ENCODE measurements around the gene VSX2. TPM values are rescaled to one million over a fixed set of nuclear protein-coding genes. Genes with fewer than 3 reads are reported as not detected.

The VSX2 gene
- total and polyA plus RNA-seq, 2 donors (not counting 1 experiment from before 2014, with no cell fraction given): not detected

DNA sequence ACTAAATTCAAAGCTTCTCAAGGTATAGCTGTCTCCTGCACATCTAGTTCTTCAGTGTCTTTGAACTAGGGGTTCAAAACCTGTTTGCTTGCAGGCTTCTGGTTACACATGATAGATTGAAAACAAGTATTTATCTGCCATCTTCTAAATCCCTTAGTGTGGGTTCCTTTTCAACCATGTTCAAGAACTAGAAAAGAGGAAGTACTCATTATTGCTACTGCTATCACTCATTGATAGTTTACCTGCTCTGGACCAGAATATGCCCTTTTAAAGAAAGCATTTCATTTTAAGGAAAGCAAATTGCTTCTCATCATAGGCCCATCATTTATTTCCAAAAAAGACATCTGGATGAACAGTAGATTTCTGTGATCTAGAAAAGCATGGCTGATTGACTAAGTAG is 37.1 kb upstream of the VSX2 start:
- no peak for TF ChIP-seq EZH2 (IDR thresholded peaks at IDR 0.05; ENCODE audit: low read length, missing control alignments)
- TF ChIP-seq, protein P1, sequence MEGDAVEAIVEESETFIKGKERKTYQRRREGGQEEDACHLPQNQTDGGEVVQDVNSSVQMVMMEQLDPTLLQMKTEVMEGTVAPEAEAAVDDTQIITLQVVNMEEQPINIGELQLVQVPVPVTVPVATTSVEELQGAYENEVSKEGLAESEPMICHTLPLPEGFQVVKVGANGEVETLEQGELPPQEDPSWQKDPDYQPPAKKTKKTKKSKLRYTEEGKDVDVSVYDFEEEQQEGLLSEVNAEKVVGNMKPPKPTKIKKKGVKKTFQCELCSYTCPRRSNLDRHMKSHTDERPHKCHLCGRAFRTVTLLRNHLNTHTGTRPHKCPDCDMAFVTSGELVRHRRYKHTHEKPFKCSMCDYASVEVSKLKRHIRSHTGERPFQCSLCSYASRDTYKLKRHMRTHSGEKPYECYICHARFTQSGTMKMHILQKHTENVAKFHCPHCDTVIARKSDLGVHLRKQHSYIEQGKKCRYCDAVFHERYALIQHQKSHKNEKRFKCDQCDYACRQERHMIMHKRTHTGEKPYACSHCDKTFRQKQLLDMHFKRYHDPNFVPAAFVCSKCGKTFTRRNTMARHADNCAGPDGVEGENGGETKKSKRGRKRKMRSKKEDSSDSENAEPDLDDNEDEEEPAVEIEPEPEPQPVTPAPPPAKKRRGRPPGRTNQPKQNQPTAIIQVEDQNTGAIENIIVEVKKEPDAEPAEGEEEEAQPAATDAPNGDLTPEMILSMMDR (conservative IDR thresholded peaks at IDR 0.05 in 1 of 2, IDR thresholded peaks at IDR 0.05 in 1 of 2; ENCODE audit: low read depth in 1 of 2, low read length in 2 of 2): no peak
- no peaks in the 10 kb centered on the region for H3K36me3 ChIP-seq (ENCODE audit: control insufficient read depth, insufficient read depth, low read length)
- no peak overlapping the region for H3K9ac ChIP-seq (ENCODE audit: insufficient read depth, low read length)
- H3K4me1 ChIP-seq (ENCODE audit: control insufficient read depth, extremely low read depth, insufficient read depth, low read length): no peaks in the 10 kb centered on the region
- H3K79me2 ChIP-seq (ENCODE audit: control insufficient read depth, insufficient read depth, low read length): no peaks in the 10 kb centered on the region
- no peaks in the 10 kb centered on the region for H4K20me1 ChIP-seq (ENCODE audit: control insufficient read depth, extremely low read depth, insufficient read depth, low read length)
- H3K27me3 ChIP-seq (ENCODE audit: control insufficient read depth, insufficient read depth, low read length): no peaks in the 10 kb centered on the region
- H3K27ac ChIP-seq (ENCODE audit: insufficient read depth, low read length): no peak overlapping the region
- H3K9me3 ChIP-seq (ENCODE audit: control insufficient read depth, insufficient read depth, low read depth, low read length): no peaks in the 10 kb centered on the region
- H2AFZ ChIP-seq (ENCODE audit: low read length): no peak overlapping the region
- no peak for DNase-seq (ENCODE audit: low read depth in 2 of 2)
- no peak overlapping the region for H3K4me3 ChIP-seq (replicated peaks in 1 of 4; ENCODE audit: control extremely low read depth in 1 of 4, insufficient read depth in 1 of 4, low read depth in 3 of 4, low read length in 4 of 4)
- H3K4me2 ChIP-seq (ENCODE audit: extremely low read depth, insufficient read depth, low read length): no peak overlapping the region

- H3K27me3 ChIP-seq (ENCODE audit: control insufficient read depth, insufficient read depth, low read length): no peaks in the 10 kb centered on the region
- TF ChIP-seq, protein P1 (conservative IDR thresholded peaks at IDR 0.05 in 1 of 2, IDR thresholded peaks at IDR 0.05 in 1 of 2; ENCODE audit: low read depth in 1 of 2, low read length in 2 of 2): no peak
- TF ChIP-seq EZH2 (IDR thresholded peaks at IDR 0.05; ENCODE audit: low read length, missing control alignments): no peak
- H3K79me2 ChIP-seq (ENCODE audit: control insufficient read depth, insufficient read depth, low read length): no peaks in the 10 kb centered on the region
- H2AFZ ChIP-seq (ENCODE audit: low read length): no peak overlapping the region
- H3K27ac ChIP-seq (ENCODE audit: insufficient read depth, low read length): no peak overlapping the region
- no peak overlapping the region for H3K4me2 ChIP-seq (ENCODE audit: extremely low read depth, insufficient read depth, low read length)
- no peak overlapping the region for H3K4me3 ChIP-seq (replicated peaks in 1 of 4; ENCODE audit: control extremely low read depth in 1 of 4, insufficient read depth in 1 of 4, low read depth in 3 of 4, low read length in 4 of 4)
- no peak overlapping the region for H3K9ac ChIP-seq (ENCODE audit: insufficient read depth, low read length)
- no peaks in the 10 kb centered on the region for H3K4me1 ChIP-seq (ENCODE audit: control insufficient read depth, extremely low read depth, insufficient read depth, low read length)
- H3K36me3 ChIP-seq (ENCODE audit: control insufficient read depth, insufficient read depth, low read length): no peaks in the 10 kb centered on the region
- no peaks in the 10 kb centered on the region for H3K9me3 ChIP-seq (ENCODE audit: control insufficient read depth, insufficient read depth, low read depth, low read length)
- H4K20me1 ChIP-seq (ENCODE audit: control insufficient read depth, extremely low read depth, insufficient read depth, low read length): no peaks in the 10 kb centered on the region
- no peak for DNase-seq (ENCODE audit: low read depth in 2 of 2)
Observed at GRCh38 chr14:74203639-74204038, 35.6 kb upstream of the VSX2 start.

DNA sequence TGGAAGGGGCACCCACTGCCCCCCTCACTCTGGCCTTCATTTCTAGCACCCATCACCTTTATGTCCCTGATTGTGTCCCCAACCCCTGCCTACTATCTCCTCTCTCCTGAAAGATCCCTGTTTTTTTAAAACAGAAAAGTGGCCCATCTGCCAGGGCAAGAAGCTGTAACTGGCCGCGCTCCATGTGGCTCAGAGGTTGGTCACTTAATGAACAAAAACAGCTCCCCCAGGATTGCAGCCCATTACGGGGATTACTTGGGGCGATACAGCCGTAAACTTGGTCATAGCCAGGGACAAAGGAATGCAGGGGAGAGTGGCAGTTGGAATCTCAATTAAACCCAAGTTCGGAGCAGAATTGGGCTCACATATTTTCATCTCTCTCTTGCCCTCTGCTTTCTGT is 34.8 kb upstream of the VSX2 start:
- no peak for TF ChIP-seq EZH2 (IDR thresholded peaks at IDR 0.05; ENCODE audit: low read length, missing control alignments)
- TF ChIP-seq, protein P1 (conservative IDR thresholded peaks at IDR 0.05 in 1 of 2, IDR thresholded peaks at IDR 0.05 in 1 of 2; ENCODE audit: low read depth in 1 of 2, low read length in 2 of 2): no peak
- H3K4me3 ChIP-seq (replicated peaks in 1 of 4; ENCODE audit: control extremely low read depth in 1 of 4, insufficient read depth in 1 of 4, low read depth in 3 of 4, low read length in 4 of 4): no peak overlapping the region
- no peaks in the 10 kb centered on the region for H3K4me1 ChIP-seq (ENCODE audit: control insufficient read depth, extremely low read depth, insufficient read depth, low read length)

More for the DNA sequence above, 34.8 kb upstream of the VSX2 start:
- H3K9ac ChIP-seq (ENCODE audit: insufficient read depth, low read length): no peak overlapping the region
- H2AFZ ChIP-seq (ENCODE audit: low read length): no peak overlapping the region
- no peak for DNase-seq (ENCODE audit: low read depth in 2 of 2)
- H3K9me3 ChIP-seq (ENCODE audit: control insufficient read depth, insufficient read depth, low read depth, low read length): no peaks in the 10 kb centered on the region
- no peaks in the 10 kb centered on the region for H4K20me1 ChIP-seq (ENCODE audit: control insufficient read depth, extremely low read depth, insufficient read depth, low read length)
- H3K4me2 ChIP-seq (ENCODE audit: extremely low read depth, insufficient read depth, low read length): no peak overlapping the region
- H3K36me3 ChIP-seq (ENCODE audit: control insufficient read depth, insufficient read depth, low read length): no peaks in the 10 kb centered on the region
- peaks cover 3% of the 10 kb centered on the region for H3K27me3 ChIP-seq (ENCODE audit: control insufficient read depth, insufficient read depth, low read length)
- H3K27ac ChIP-seq (ENCODE audit: insufficient read depth, low read length): no peak overlapping the region
- no peaks in the 10 kb centered on the region for H3K79me2 ChIP-seq (ENCODE audit: control insufficient read depth, insufficient read depth, low read length)
